GM12892 (cell line): ENCODE measurements around the gene DNAJC24.

ENCODE experiments used
- POLR2A ChIP-seq: IDR thresholded peaks from 2 replicates; pipeline ENCODE4 v1.6.1; 2011; ENCODE audit warnings: low read depth, low read length, control low read depth
- POLR2AphosphoS5 ChIP-seq: IDR thresholded peaks from 2 replicates; pipeline ENCODE4 v1.6.1; 2011; ENCODE audit warnings: low read depth, low read length, control low read depth
- TAF1 ChIP-seq: IDR thresholded peaks from 2 replicates; pipeline ENCODE4 v1.6.1; 2011; ENCODE audit warnings: low read depth, mild to moderate bottlenecking, control low read depth, low read length, borderline replicate concordance

DNA sequence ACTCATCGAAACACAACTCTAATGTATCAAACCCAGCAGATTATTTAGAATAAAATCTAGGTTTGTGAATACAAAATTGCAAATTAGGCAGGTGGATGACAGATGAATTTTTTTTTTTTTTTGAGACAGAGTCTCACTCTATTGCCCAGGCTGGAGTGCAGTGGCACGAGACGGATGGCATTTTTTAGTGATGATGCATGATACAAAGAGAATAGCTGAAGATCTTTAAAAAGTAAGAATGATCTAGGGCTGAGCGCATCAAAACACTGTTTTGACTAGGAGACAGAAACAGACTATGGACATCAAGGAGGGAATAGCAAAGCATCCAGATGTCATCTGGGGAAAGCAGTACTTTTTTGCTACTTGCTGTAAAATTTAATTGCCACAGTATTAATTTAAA, 76.0 kb downstream of the DNAJC24 start:
- no peak for TF ChIP-seq POLR2AphosphoS5
- no peak for TF ChIP-seq POLR2A
- TF ChIP-seq TAF1 = no peak
